T-cell (primary cell): ENCODE measurements around the gene SUGP1. TPM values are rescaled to one million over a fixed set of nuclear protein-coding genes. Genes with fewer than 3 reads are reported as not detected.
A peak's percentile ranks its signal among the peaks of the same experiment; 100 is the strongest.

Experiments
- ATAC-seq, 4 experiments: fragments of 200-7000 bp in 3 of 4; fragments of 150-1000 bp in 1 of 4; cut with Tn5 transposase; replicated peaks in 1 of 4; 1 replicate in 3 of 4; 2 replicates in 1 of 4; pipeline ENCODE4 v1.10.0; 2021; ENCODE audit warnings: moderate library complexity in 3 of 4, mild to moderate bottlenecking in 2 of 4, moderate number of reproducible peaks in 1 of 4
- CTCF ChIA-PET, 2 donors: fragments of 300-600 bp; sonication (Branson Sonifier 250); formaldehyde crosslinking; loops; one replicate each; lab custom pipeline; 2022; ENCODE audit warnings: antibody characterized with exemption in 2 of 2; lab: Charles Lee
- POLR2A ChIA-PET, 2 donors: fragments of 300-600 bp; sonication (Branson Sonifier 250); formaldehyde crosslinking; loops; one replicate each; lab custom pipeline; 2022; ENCODE audit warnings: antibody characterized with exemption in 2 of 2; lab: Charles Lee
- DNase-seq, 35 experiments: peaks; one replicate each; pipeline versions ENCODE4 v3.0.0 to v3.0.0-alpha.2; 2013 to 2023
- H3K27ac ChIP-seq: one replicate; pipeline ENCODE4 v1.5.1; 2013; ENCODE audit warnings: low read length
- H3K27me3 ChIP-seq, 2 experiments: replicated peaks in 1 of 2; 1 replicate in 1 of 2; 2 replicates in 1 of 2; pipeline versions ENCODE4 v1.6.1 to v1.7.0; 2013; ENCODE audit warnings: low read length in 1 of 2, mixed read lengths in 1 of 2; ENCODE audit not compliant: control insufficient read depth in 2 of 2, insufficient read depth in 2 of 2; ENCODE audit errors: extremely low read depth in 1 of 2
- H3K36me3 ChIP-seq, 2 donors: 1 replicate in 1 of 2; 2 replicates in 1 of 2; pipeline versions ENCODE4 v1.6.1 to v1.7.0; 2013; ENCODE audit warnings: low read length in 1 of 2; ENCODE audit not compliant: control insufficient read depth in 2 of 2, insufficient read depth in 1 of 2; ENCODE audit errors: extremely low read depth in 1 of 2
- H3K4me1 ChIP-seq, 2 experiments: 1 replicate in 1 of 2; 2 replicates in 1 of 2; pipeline versions ENCODE4 v1.6.1 to v1.7.0; 2013; ENCODE audit warnings: low read length in 2 of 2, mixed read lengths in 1 of 2; ENCODE audit not compliant: insufficient read depth in 2 of 2, control insufficient read depth in 1 of 2; ENCODE audit errors: extremely low read depth in 1 of 2
- H3K4me3 ChIP-seq, 2 donors: 1 replicate in 1 of 2; 2 replicates in 1 of 2; pipeline versions ENCODE4 v1.5.1 to v1.7.0; 2013; ENCODE audit warnings: mild to moderate bottlenecking in 2 of 2, low read length in 1 of 2, moderate library complexity in 1 of 2; ENCODE audit not compliant: control insufficient read depth in 1 of 2; ENCODE audit errors: extremely low read depth in 1 of 2
- H3K9me3 ChIP-seq: 2 replicates; pipeline ENCODE4 v1.7.0; 2013
- H3K27ac Mint-ChIP-seq, 2 donors: one replicate each; pipeline ENCODE4 v1.8.0; 2020 to 2021; ENCODE audit warnings: mild to moderate bottlenecking in 2 of 2, mixed read lengths in 2 of 2
- H3K27me3 Mint-ChIP-seq, 2 donors: one replicate each; pipeline ENCODE4 v1.8.0; 2021 to 2022; ENCODE audit warnings: mixed read lengths in 2 of 2
- H3K36me3 Mint-ChIP-seq: one replicate; pipeline ENCODE4 v1.8.0; 2021; ENCODE audit warnings: mixed read lengths
- H3K4me1 Mint-ChIP-seq, 3 donors: one replicate each; pipeline ENCODE4 v1.8.0; 2020 to 2022; ENCODE audit warnings: mixed read lengths in 3 of 3, mild to moderate bottlenecking in 1 of 3
- H3K4me3 Mint-ChIP-seq, 3 donors: one replicate each; pipeline ENCODE4 v1.8.0; 2020 to 2022; ENCODE audit warnings: mild to moderate bottlenecking in 3 of 3, mixed read lengths in 3 of 3, moderate library complexity in 3 of 3
- H3K9me3 Mint-ChIP-seq, 3 donors: one replicate each; pipeline ENCODE4 v1.8.0; 2020 to 2022; ENCODE audit warnings: mixed read lengths in 3 of 3
- WGBS: methylation state at CpG from one replicate; pipeline ENCODE4 v1.1.5; 2013; ENCODE audit warnings: missing lambda C conversion rate; ENCODE audit not compliant: insufficient coverage; 5-methylcytosine and 5-hydroxymethylcytosine counted together
- total RNA-seq, 35 experiments: library from RNA in 6 of 35; stranded (reverse) in 6 of 35; fragments of 120-200 nt in 1 of 35; gene quantifications; one replicate each; pipeline versions ENCODE4 v1.2.1 to v1.2.4 and lab custom pipeline; 2013 to 2026

The SUGP1 gene
- total RNA-seq, 5 donors from 2014 or later (not counting 1 experiment from before 2014, with no cell fraction given), result 59.5 to 89.8 (median 87.4) TPM

- Histone ChIP-seq H3K4me3 (no peak overlapping the region), H3K9me3 (no peaks in the 10 kb centered on the region), H3K27me3 (no peaks in the 10 kb centered on the region), H3K36me3 (peaks cover 24 to 62% of the 10 kb centered on the region in 2 donors), H3K4me1 (peaks cover 6 to 22% of the 10 kb centered on the region in 2 experiments), H3K27ac (no peak overlapping the region)
- ATAC-seq (no peak), DNase-seq (no peak)
- no peak overlapping the region for H3K4me3 Mint-ChIP-seq
- peaks cover 22% of the 10 kb centered on the region for H3K36me3 Mint-ChIP-seq
- ChIA-PET POLR2A (no interaction called here), CTCF (interaction anchor here in 1 of 2 donors (0.7 kb wide), 1 partner anchor 17 kb away, joined by 4 read pairs; no protein-coding TSS in a partner anchor)
- H3K4me1 Mint-ChIP-seq, result peaks cover 24 to 31% (median 29%) of the 10 kb centered on the region in 3 donors
- H3K27me3 Mint-ChIP-seq, result no peaks in the 10 kb centered on the region
- H3K27ac Mint-ChIP-seq, result peak overlapping the region; percentile 80 to 88
- WGBS, result 95% methylated on average over 6 of the region's 13 CpGs
- no peaks in the 10 kb centered on the region for H3K9me3 Mint-ChIP-seq
These were observed 36.7 kb upstream of the SUGP1 start for GRCh38 chr19:19356901-19357566.

- CTCF ChIA-PET, result no interaction called here
- DNase-seq, result no peak
- Histone ChIP-seq H3K27ac (no peak overlapping the region), H3K27me3 (no peaks in the 10 kb centered on the region), H3K4me1 (peaks cover 6 to 22% of the 10 kb centered on the region in 2 experiments), H3K4me3 (no peak overlapping the region), H3K36me3 (peaks cover 24 to 67% of the 10 kb centered on the region in 2 donors), H3K9me3 (no peaks in the 10 kb centered on the region)
- no peak overlapping the region for H3K27ac Mint-ChIP-seq
- H3K36me3 Mint-ChIP-seq, result peaks cover 24% of the 10 kb centered on the region
- ATAC-seq, result no peak
- WGBS, result 90% methylated on average over 10 of the region's 11 CpGs
- peaks cover 19 to 28% (median 25%) of the 10 kb centered on the region in 3 donors for H3K4me1 Mint-ChIP-seq
- no peaks in the 10 kb centered on the region for H3K9me3 Mint-ChIP-seq
- H3K4me3 Mint-ChIP-seq, result no peak overlapping the region
- no peaks in the 10 kb centered on the region for H3K27me3 Mint-ChIP-seq
- POLR2A ChIA-PET, result no interaction called here
These were observed 36.2 kb upstream of the SUGP1 start for GRCh38 chr19:19356500-19356899.

- H3K4me1 ChIP-seq, result peaks cover 3 to 14% of the 10 kb centered on the region in 2 experiments
- no peaks in the 10 kb centered on the region for H3K9me3 ChIP-seq
- Mint-ChIP-seq H3K4me1 (peaks cover 12 to 21% (median 18%) of the 10 kb centered on the region in 3 donors), H3K4me3 (no peak overlapping the region), H3K27ac (no peak overlapping the region), H3K27me3 (no peaks in the 10 kb centered on the region), H3K9me3 (no peaks in the 10 kb centered on the region), H3K36me3 (peaks cover 24% of the 10 kb centered on the region)
- ATAC-seq (no peak), DNase-seq (no peak)
- ChIA-PET CTCF (no interaction called here), POLR2A (no interaction called here)
- H3K36me3 ChIP-seq, result peaks cover 24 to 73% of the 10 kb centered on the region in 2 donors
- no peak overlapping the region for H3K4me3 ChIP-seq
- no peak overlapping the region for H3K27ac ChIP-seq
- H3K27me3 ChIP-seq, result no peaks in the 10 kb centered on the region
- 96% methylated on average over 17 of the region's 18 CpGs for WGBS
These were observed 35.4 kb upstream of the SUGP1 start for GRCh38 chr19:19355606-19356139.

- H3K36me3 ChIP-seq, result peaks cover 30 to 76% of the 10 kb centered on the region in 2 donors
- POLR2A ChIA-PET, result no interaction called here
- no peak overlapping the region for H3K27ac Mint-ChIP-seq
- H3K27me3 Mint-ChIP-seq, result no peaks in the 10 kb centered on the region
- H3K4me1 Mint-ChIP-seq, result peaks cover 12 to 18% (median 18%) of the 10 kb centered on the region in 3 donors
- H3K4me3 ChIP-seq, result no peak overlapping the region
- no peak overlapping the region for H3K27ac ChIP-seq
- peaks cover 3 to 13% of the 10 kb centered on the region in 2 experiments for H3K4me1 ChIP-seq
- ATAC-seq (peak in 1 of 4 experiments; percentile 26), DNase-seq (no peak)
- H3K9me3 ChIP-seq, result no peaks in the 10 kb centered on the region
- H3K4me3 Mint-ChIP-seq, result no peak overlapping the region
- WGBS, result 97% methylated on average over 11 of the region's 11 CpGs
- peaks cover 24% of the 10 kb centered on the region for H3K36me3 Mint-ChIP-seq
- CTCF ChIA-PET, result no interaction called here
- no peaks in the 10 kb centered on the region for H3K9me3 Mint-ChIP-seq
- no peaks in the 10 kb centered on the region for H3K27me3 ChIP-seq
These were observed 34.6 kb upstream of the SUGP1 start for GRCh38 chr19:19354932-19355331.

- no peak overlapping the region for H3K27ac Mint-ChIP-seq
- H3K27ac ChIP-seq, result no peak overlapping the region
- peaks cover 27% of the 10 kb centered on the region for H3K36me3 Mint-ChIP-seq
- H3K4me3 ChIP-seq, result no peak overlapping the region
- DNase-seq (no peak), ATAC-seq (no peak)
- H3K9me3 ChIP-seq, result no peaks in the 10 kb centered on the region
- CTCF ChIA-PET, result no interaction called here
- peaks cover 35 to 85% of the 10 kb centered on the region in 2 donors for H3K36me3 ChIP-seq
- POLR2A ChIA-PET, result no interaction called here
- H3K9me3 Mint-ChIP-seq, result no peaks in the 10 kb centered on the region
- no peaks in the 10 kb centered on the region for H3K27me3 ChIP-seq
- H3K4me1 ChIP-seq, result peaks cover 3 to 13% of the 10 kb centered on the region in 2 experiments
- H3K27me3 Mint-ChIP-seq, result no peaks in the 10 kb centered on the region
- 95% methylated on average over 3 of the region's 5 CpGs for WGBS
- H3K4me3 Mint-ChIP-seq, result no peak overlapping the region
- peaks cover 10 to 18% (median 18%) of the 10 kb centered on the region in 3 donors for H3K4me1 Mint-ChIP-seq
These were observed 33.7 kb upstream of the SUGP1 start for GRCh38 chr19:19354007-19354406.

GRCh38 chr19:19352823-19353222 lies 32.5 kb upstream of the SUGP1 start:
- ChIA-PET POLR2A (no interaction called here), CTCF (no interaction called here)

More at GRCh38 chr19:19352823-19353222, 32.5 kb upstream of the SUGP1 start:
- Mint-ChIP-seq H3K27me3 (no peaks in the 10 kb centered on the region), H3K4me3 (no peak overlapping the region), H3K27ac (no peak overlapping the region), H3K9me3 (no peaks in the 10 kb centered on the region), H3K36me3 (peaks cover 28% of the 10 kb centered on the region), H3K4me1 (peaks cover 0 to 7% (median 6%) of the 10 kb centered on the region in 3 donors)
- 97% methylated on average over 7 of the region's 8 CpGs for WGBS
- peaks cover 0 to 1% of the 10 kb centered on the region in 2 experiments for H3K4me1 ChIP-seq
- no peaks in the 10 kb centered on the region for H3K9me3 ChIP-seq
- H3K27ac ChIP-seq, result no peak overlapping the region
- ATAC-seq, result no peak
- peaks cover 41 to 91% of the 10 kb centered on the region in 2 donors for H3K36me3 ChIP-seq
- no peaks in the 10 kb centered on the region for H3K27me3 ChIP-seq
- DNase-seq, result no peak
- no peak overlapping the region for H3K4me3 ChIP-seq
